ENCODE data around the gene PCYT2. TPM values are rescaled to one million over a fixed set of nuclear protein-coding genes. Genes with fewer than 3 reads are reported as not detected.

The PCYT2 gene
- total RNA-seq, 2 experiments from 2014 or later, result 20.5 to 22.6 TPM

DNA sequence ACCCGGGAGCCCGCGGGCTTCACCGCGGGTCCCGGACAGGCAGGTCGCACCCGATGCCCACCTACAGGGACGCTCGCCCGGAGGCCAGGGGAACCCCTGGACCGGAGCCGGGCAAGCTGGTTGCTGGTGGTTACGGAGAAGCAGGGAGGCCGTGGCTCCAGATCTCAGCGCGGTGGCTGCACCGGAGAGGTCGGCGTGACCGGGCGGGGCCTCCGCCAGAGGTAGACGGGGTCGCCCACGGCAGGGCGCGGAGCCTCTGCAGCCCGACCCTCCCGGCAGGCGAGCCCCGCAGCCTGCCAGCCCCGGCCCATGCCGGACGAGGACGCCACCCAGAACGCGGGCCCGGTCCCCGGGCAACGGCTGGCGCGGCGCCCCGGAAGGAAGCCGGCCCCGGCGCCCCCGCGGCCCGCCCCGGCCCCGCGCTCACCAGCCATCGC lies 341 bp downstream of the PCYT2 start:
- Mint-ChIP-seq H3K36me3 (ENCODE audit: low read depth) (peaks cover 13% of the 10 kb centered on the region), H3K4me3 (peak overlapping the region; percentile 84), H3K4me1 (ENCODE audit: low read depth) (peaks cover 12% of the 10 kb centered on the region), H3K9me3 (no peaks in the 10 kb centered on the region), H3K27ac (no peak overlapping the region), H3K27me3 (no peaks in the 10 kb centered on the region)
- ATAC-seq, result no peak
- no peak for DNase-seq
- ChIA-PET POLR2A (interaction anchor here (1.6 kb wide), 2 partner anchors 13 to 16 kb away, joined by 6 read pairs; partner anchors contain the start of gene MAFG), CTCF (no interaction called here)
- TF ChIP-seq, protein P1, sequence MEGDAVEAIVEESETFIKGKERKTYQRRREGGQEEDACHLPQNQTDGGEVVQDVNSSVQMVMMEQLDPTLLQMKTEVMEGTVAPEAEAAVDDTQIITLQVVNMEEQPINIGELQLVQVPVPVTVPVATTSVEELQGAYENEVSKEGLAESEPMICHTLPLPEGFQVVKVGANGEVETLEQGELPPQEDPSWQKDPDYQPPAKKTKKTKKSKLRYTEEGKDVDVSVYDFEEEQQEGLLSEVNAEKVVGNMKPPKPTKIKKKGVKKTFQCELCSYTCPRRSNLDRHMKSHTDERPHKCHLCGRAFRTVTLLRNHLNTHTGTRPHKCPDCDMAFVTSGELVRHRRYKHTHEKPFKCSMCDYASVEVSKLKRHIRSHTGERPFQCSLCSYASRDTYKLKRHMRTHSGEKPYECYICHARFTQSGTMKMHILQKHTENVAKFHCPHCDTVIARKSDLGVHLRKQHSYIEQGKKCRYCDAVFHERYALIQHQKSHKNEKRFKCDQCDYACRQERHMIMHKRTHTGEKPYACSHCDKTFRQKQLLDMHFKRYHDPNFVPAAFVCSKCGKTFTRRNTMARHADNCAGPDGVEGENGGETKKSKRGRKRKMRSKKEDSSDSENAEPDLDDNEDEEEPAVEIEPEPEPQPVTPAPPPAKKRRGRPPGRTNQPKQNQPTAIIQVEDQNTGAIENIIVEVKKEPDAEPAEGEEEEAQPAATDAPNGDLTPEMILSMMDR (IDR thresholded peaks at IDR 0.05), result no peak
- intact Hi-C loops (cut with micrococcal nuclease), result no loop called here

DNA sequence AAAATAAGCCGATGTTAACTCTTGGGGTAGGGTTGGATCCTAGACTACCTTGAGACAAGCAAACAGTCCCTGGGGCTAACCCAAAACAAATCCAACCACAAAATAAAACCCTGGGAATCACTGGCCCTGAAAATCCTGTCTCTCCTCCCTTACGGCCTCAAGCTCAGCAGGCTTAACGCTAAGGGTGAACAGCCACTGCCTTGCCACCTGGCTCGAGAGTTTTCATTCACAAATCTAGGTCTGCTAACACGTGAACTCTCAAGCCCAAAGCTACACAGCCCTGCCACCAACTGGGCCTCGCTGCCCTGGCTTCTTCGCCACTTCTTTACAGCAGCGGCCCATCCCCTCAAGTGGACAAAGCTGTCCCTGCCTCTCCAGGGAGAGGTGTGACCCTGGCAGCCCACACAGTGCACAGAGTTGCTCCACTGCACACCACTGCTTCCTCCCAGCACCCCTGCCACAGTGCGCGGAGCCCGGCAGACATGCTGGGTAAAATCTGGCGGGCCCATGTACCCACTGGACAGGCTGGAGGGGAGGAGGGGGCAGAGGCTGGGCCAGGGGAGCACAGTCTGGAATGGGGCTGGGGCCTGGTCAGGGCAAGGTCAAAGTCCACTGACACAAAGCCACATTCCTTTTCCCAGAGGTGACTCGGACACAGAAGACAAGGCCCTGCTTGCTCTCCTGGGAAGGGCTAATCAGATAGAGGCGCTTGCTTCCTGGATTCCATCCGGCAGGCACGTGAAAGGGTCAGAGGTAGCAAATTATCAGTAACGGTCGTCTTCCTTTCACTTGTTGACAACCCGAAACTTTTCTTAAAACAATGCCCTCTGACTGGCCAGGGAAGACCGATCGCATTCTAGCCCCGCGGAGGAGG lies 996 bp downstream of the PCYT2 start:
- Mint-ChIP-seq H3K9me3 (no peaks in the 10 kb centered on the region), H3K27ac (no peak overlapping the region), H3K36me3 (ENCODE audit: low read depth) (peaks cover 13% of the 10 kb centered on the region), H3K4me1 (ENCODE audit: low read depth) (peaks cover 11% of the 10 kb centered on the region), H3K27me3 (no peaks in the 10 kb centered on the region), H3K4me3 (peak overlapping the region; percentile 84)
- ATAC-seq, result no peak
- intact Hi-C loops (cut with micrococcal nuclease), result no loop called here
- TF ChIP-seq, protein P1 (IDR thresholded peaks at IDR 0.05), result no peak
- POLR2A ChIA-PET, result interaction anchor here (1.1 to 2.2 kb wide), 8 partner anchors 12 to 196 kb away, joined by 3 to 7 read pairs (median 5); partner anchors contain the start of genes ARHGDIA and MAFG
- DNase-seq, result no peak
- CTCF ChIA-PET, result interaction anchor here (0.7 kb wide), 1 partner anchor 41 kb away, joined by 3 read pairs; no protein-coding TSS in a partner anchor

DNA sequence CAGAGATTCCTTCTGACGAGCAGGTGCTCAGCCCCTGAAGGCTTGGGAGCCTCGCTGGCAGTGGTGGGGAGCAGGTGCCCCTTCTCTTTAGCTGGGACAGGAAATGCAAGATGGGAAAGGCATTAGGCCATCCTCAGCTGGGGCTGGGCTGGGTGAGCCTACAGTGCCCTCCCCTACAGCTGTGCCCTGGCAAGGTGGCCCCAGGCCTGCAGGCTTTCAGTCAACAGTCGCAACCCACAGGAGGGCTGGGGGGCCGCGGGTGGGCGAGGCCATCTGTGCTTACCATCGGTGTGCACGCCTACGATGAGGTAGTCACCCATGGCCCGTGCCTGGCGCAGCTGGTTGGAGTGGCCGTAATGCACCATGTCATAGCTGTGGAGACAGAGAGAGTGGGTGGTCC lies 2.0 kb downstream of the PCYT2 start:
- Mint-ChIP-seq H3K4me1 (ENCODE audit: low read depth) (peaks cover 11% of the 10 kb centered on the region), H3K27ac (no peak overlapping the region), H3K27me3 (no peaks in the 10 kb centered on the region), H3K36me3 (ENCODE audit: low read depth) (peaks cover 11% of the 10 kb centered on the region), H3K4me3 (peak overlapping the region; percentile 84), H3K9me3 (no peaks in the 10 kb centered on the region)
- DNase-seq (no peak), ATAC-seq (no peak)
- intact Hi-C loops (cut with micrococcal nuclease), result no loop called here
- ChIA-PET CTCF (interaction anchor here (0.7 kb wide), 1 partner anchor 40 kb away, joined by 3 read pairs; no protein-coding TSS in a partner anchor), POLR2A (interaction anchor here (0.6 to 2.2 kb wide), 8 partner anchors 8 to 195 kb away, joined by 3 to 7 read pairs (median 4); partner anchors contain the start of gene ARHGDIA)
- TF ChIP-seq, protein P1 (IDR thresholded peaks at IDR 0.05), result no peak

DNA sequence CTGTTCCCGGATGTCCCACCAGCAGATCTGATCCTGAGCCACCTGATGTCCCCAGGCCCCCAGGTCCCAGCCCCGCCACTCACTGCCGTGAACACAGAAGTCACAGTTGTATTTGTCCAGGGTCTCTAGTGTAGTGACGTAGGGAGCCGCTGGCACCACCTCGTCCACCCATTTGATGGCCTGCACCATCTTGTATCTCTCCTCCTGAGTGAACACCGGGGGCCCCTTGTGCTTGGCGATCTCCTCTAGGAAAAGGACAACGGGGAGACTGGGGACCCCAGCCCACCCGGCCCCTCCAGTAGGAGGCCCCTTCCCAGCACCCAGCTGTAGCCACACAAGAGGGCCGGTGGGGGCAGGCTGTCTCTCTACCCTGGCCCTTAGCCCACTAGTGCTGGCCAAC lies 2.4 kb downstream of the PCYT2 start:
- Mint-ChIP-seq H3K9me3 (no peaks in the 10 kb centered on the region), H3K27me3 (no peaks in the 10 kb centered on the region), H3K36me3 (ENCODE audit: low read depth) (peaks cover 10% of the 10 kb centered on the region), H3K27ac (no peak overlapping the region), H3K4me3 (no peak overlapping the region), H3K4me1 (ENCODE audit: low read depth) (peaks cover 11% of the 10 kb centered on the region)
- ATAC-seq, result no peak
- POLR2A ChIA-PET, result interaction anchor here (0.6 to 2.2 kb wide), 5 partner anchors 8 to 36 kb away, joined by 3 to 7 read pairs (median 4); no protein-coding TSS in a partner anchor
- intact Hi-C loops (cut with micrococcal nuclease), result no loop called here
- no peak for DNase-seq
- TF ChIP-seq, protein P1 (IDR thresholded peaks at IDR 0.05), result no peak
- CTCF ChIA-PET, result interaction anchor here (1.2 kb wide), 1 partner anchor 9 kb away, joined by 3 read pairs; the partner anchor contains the start of gene SIRT7

Data from activated CD8-positive, alpha-beta T cell treated with anti-CD3 and anti-CD28 coated beads for 36 hours (primary cell).